MM.1S (cell line): Measurements from ENCODE around the gene FAM217A.

Experiments
- DNase-seq: peaks from one replicate; pipeline ENCODE4 v3.0.0-alpha.2; 2015
- H2AFZ ChIP-seq: fragments of 300-600 bp; sonication (generic); 2 replicates; pipeline ENCODE4 v1.6.0; 2016; ENCODE audit warnings: antibody characterized with exemption, low read length
- H3F3A ChIP-seq: fragments of 300-600 bp; sonication (generic); 2 replicates; pipeline ENCODE4 v1.6.1; 2016; ENCODE audit warnings: mild to moderate bottlenecking, antibody characterized with exemption, low read length, moderate library complexity, mixed read lengths; ENCODE audit not compliant: insufficient read depth
- H3K27ac ChIP-seq: fragments of 300-600 bp; sonication (generic); 2 replicates; pipeline ENCODE4 v1.5.1; 2016; ENCODE audit warnings: mild to moderate bottlenecking, low read length
- H3K27me3 ChIP-seq: fragments of 300-600 bp; sonication (generic); replicated peaks from 2 replicates; pipeline ENCODE4 v1.6.0; 2016; ENCODE audit warnings: low read length; ENCODE audit not compliant: insufficient read depth
- H3K36me3 ChIP-seq: fragments of 300-600 bp; sonication (generic); replicated peaks from 2 replicates; pipeline ENCODE4 v1.6.1; 2016; ENCODE audit warnings: mild to moderate bottlenecking, low read length, mixed read lengths; ENCODE audit not compliant: insufficient read depth
- H3K4me1 ChIP-seq: fragments of 300-600 bp; sonication (generic); 2 replicates; pipeline ENCODE4 v1.6.1; 2016; ENCODE audit warnings: low read length, mixed read lengths
- H3K4me2 ChIP-seq: fragments of 300-600 bp; sonication (generic); 2 replicates; pipeline ENCODE4 v1.6.0; 2016; ENCODE audit warnings: low read depth, low read length
- H3K4me3 ChIP-seq: fragments of 300-600 bp; sonication (generic); 2 replicates; pipeline ENCODE4 v1.5.1; 2016; ENCODE audit warnings: low read length, mixed read lengths
- H3K79me2 ChIP-seq: fragments of 300-600 bp; sonication (generic); 2 replicates; pipeline ENCODE4 v1.6.1; 2016; ENCODE audit warnings: mixed run types, low read length, mixed read lengths
- H3K9ac ChIP-seq: fragments of 300-600 bp; sonication (generic); 2 replicates; pipeline ENCODE4 v1.6.1; 2016; ENCODE audit warnings: low read length, mixed read lengths
- H3K9me2 ChIP-seq: fragments of 300-600 bp; sonication (generic); replicated peaks from 2 replicates; pipeline ENCODE4 v1.6.1; 2016; ENCODE audit warnings: mild to moderate bottlenecking, low read length, mixed read lengths; ENCODE audit not compliant: insufficient read depth
- H3K9me3 ChIP-seq: fragments of 300-600 bp; sonication (generic); replicated peaks from 2 replicates; pipeline ENCODE4 v1.6.1; 2016; ENCODE audit warnings: mild to moderate bottlenecking, low read length, mixed read lengths; ENCODE audit not compliant: insufficient read depth
- H4K20me1 ChIP-seq: fragments of 300-600 bp; sonication (generic); 2 replicates; pipeline ENCODE4 v1.6.1; 2016; ENCODE audit warnings: mild to moderate bottlenecking, low read length, moderate library complexity, mixed read lengths; ENCODE audit not compliant: insufficient read depth
- CTCF ChIP-seq: fragments of 300-600 bp; sonication (generic); IDR thresholded peaks from 2 replicates; pipeline ENCODE4 v1.5.1; 2016; ENCODE audit warnings: antibody characterized with exemption, low read length, mixed read lengths
- EZH2 ChIP-seq: fragments of 300-600 bp; sonication (generic); optimal IDR thresholded peaks from 2 replicates; pipeline ENCODE3; 2017; ENCODE audit warnings: low read depth, mild to moderate bottlenecking, antibody characterized with exemption, low read length, mixed read lengths
- EZH2phosphoT487 ChIP-seq: fragments of 300-600 bp; sonication (generic); IDR thresholded peaks from 2 replicates; pipeline ENCODE4 v1.6.1; 2018; ENCODE audit warnings: antibody characterized with exemption, low read length

The FAM217A gene

GRCh38 chr6:4021854-4022695 lies 56.9 kb downstream of the FAM217A start:
- peak overlapping the region; percentile 85 for H3K4me2 ChIP-seq
- no peaks in the 10 kb centered on the region for H3K27me3 ChIP-seq
- H3F3A ChIP-seq, result peaks cover 39% of the 10 kb centered on the region
- no peaks in the 10 kb centered on the region for H3K9me2 ChIP-seq
- peaks cover 10% of the 10 kb centered on the region for H3K4me1 ChIP-seq
- H3K79me2 ChIP-seq, result peaks cover 65% of the 10 kb centered on the region
- H3K27ac ChIP-seq, result peak overlapping the region; percentile 95
- peak overlapping the region; percentile 89 for H3K4me3 ChIP-seq
- no peak for DNase-seq
- H3K9me3 ChIP-seq, result no peaks in the 10 kb centered on the region
- peak overlapping the region; percentile 85; the same call in 1 of the 2 replicates for H2AFZ ChIP-seq
- H3K36me3 ChIP-seq, result no peaks in the 10 kb centered on the region
- peaks cover 43% of the 10 kb centered on the region for H4K20me1 ChIP-seq
- H3K9ac ChIP-seq, result peak overlapping the region; percentile 98
- TF ChIP-seq EZH2phosphoT487 (no peak), CTCF (no peak), EZH2 (no peak)

GRCh38 chr6:4021133-4021853 lies 57.6 kb downstream of the FAM217A start:
- Histone ChIP-seq H3K79me2 (peaks cover 62% of the 10 kb centered on the region), H3K9ac (peak overlapping the region; percentile 98), H3K9me2 (no peaks in the 10 kb centered on the region), H3K27me3 (no peaks in the 10 kb centered on the region), H4K20me1 (peaks cover 35% of the 10 kb centered on the region), H3K4me3 (peak overlapping the region; percentile 89), H3K9me3 (no peaks in the 10 kb centered on the region), H3K36me3 (no peaks in the 10 kb centered on the region), H3K27ac (peak overlapping the region; percentile 95), H3F3A (peaks cover 42% of the 10 kb centered on the region), H3K4me2 (peak overlapping the region; percentile 85), H2AFZ (peak overlapping the region; percentile 85), H3K4me1 (peaks cover 11% of the 10 kb centered on the region)
- DNase-seq, result peak; percentile 92
- TF ChIP-seq EZH2phosphoT487, result no peak
- TF ChIP-seq CTCF, result peak; percentile 47
- TF ChIP-seq EZH2, result no peak

- H3K4me1 ChIP-seq, result peaks cover 15% of the 10 kb centered on the region
- H3K36me3 ChIP-seq, result no peaks in the 10 kb centered on the region
- DNase-seq, result no peak
- H4K20me1 ChIP-seq, result peaks cover 33% of the 10 kb centered on the region
- peak overlapping the region; percentile 95 for H3K27ac ChIP-seq
- no peaks in the 10 kb centered on the region for H3K9me2 ChIP-seq
- H3K79me2 ChIP-seq, result peaks cover 58% of the 10 kb centered on the region
- peak overlapping the region; percentile 98 for H3K9ac ChIP-seq
- H3F3A ChIP-seq, result peaks cover 42% of the 10 kb centered on the region
- H2AFZ ChIP-seq, result peak overlapping the region; percentile 85
- peak overlapping the region; percentile 85 for H3K4me2 ChIP-seq
- TF ChIP-seq EZH2, result no peak
- no peak for TF ChIP-seq EZH2phosphoT487
- no peak for TF ChIP-seq CTCF
- peak overlapping the region; percentile 89 for H3K4me3 ChIP-seq
- no peaks in the 10 kb centered on the region for H3K9me3 ChIP-seq
- H3K27me3 ChIP-seq, result no peaks in the 10 kb centered on the region
Observed at GRCh38 chr6:4020822-4021132, 58.2 kb downstream of the FAM217A start.
